CD4-positive, alpha-beta T cell (primary cell): ENCODE measurements around the gene TAB3. TPM values are rescaled to one million over a fixed set of nuclear protein-coding genes. Genes with fewer than 3 reads are reported as not detected.

Experiments used
- ATAC-seq: fragments of 200-7000 bp; cut with Tn5 transposase; one replicate; pipeline ENCODE4 v1.10.0; 2022; ENCODE audit warnings: mild to moderate bottlenecking; ENCODE audit not compliant: poor library complexity
- CTCF ChIA-PET: fragments of 350-600 bp; sonication (Branson Sonifier 250); formaldehyde crosslinking; loops from one replicate; lab custom pipeline; 2021; ENCODE audit warnings: antibody characterized with exemption, inconsistent platforms; lab: Charles Lee
- POLR2A ChIA-PET: fragments of 350-600 bp; sonication (Branson Sonifier 250); formaldehyde crosslinking; loops from one replicate; lab custom pipeline; 2021; ENCODE audit warnings: antibody characterized with exemption, inconsistent platforms; lab: Charles Lee
- DNase-seq, 14 experiments: peaks; one replicate each; pipeline ENCODE4 v3.0.0-alpha.2; 2013 to 2020; ENCODE audit warnings: mixed read lengths in 2 of 14
- H3K27ac ChIP-seq, 2 donors: one replicate each; pipeline versions ENCODE4 v1.5.1 to v1.7.0; 2013; ENCODE audit warnings: low read length in 2 of 2, low read depth in 1 of 2, mild to moderate bottlenecking in 1 of 2
- H3K27me3 ChIP-seq, 2 experiments: 1 replicate in 1 of 2; 2 replicates in 1 of 2; pipeline versions ENCODE4 v1.6.1 to v1.7.0; 2013; ENCODE audit warnings: low read length in 2 of 2, control low read depth in 1 of 2, mild to moderate bottlenecking in 1 of 2, moderate library complexity in 1 of 2; ENCODE audit not compliant: insufficient read depth in 2 of 2, control insufficient read depth in 1 of 2
- H3K36me3 ChIP-seq: one replicate; pipeline ENCODE4 v1.6.1; 2013; ENCODE audit warnings: low read length, control low read depth; ENCODE audit not compliant: insufficient read depth
- H3K4me1 ChIP-seq: one replicate; pipeline ENCODE4 v1.6.1; 2013; ENCODE audit warnings: low read length, control low read depth; ENCODE audit not compliant: insufficient read depth
- H3K4me3 ChIP-seq: one replicate; pipeline ENCODE4 v1.5.1; 2013; ENCODE audit warnings: mild to moderate bottlenecking, low read length, moderate library complexity
- H3K9me3 ChIP-seq, 2 experiments: 1 replicate in 1 of 2; 2 replicates in 1 of 2; pipeline versions ENCODE4 v1.6.1 to v1.7.0; 2013; ENCODE audit warnings: low read length in 2 of 2, mild to moderate bottlenecking in 2 of 2, control low read depth in 1 of 2, moderate library complexity in 1 of 2; ENCODE audit not compliant: control insufficient read depth in 1 of 2, insufficient read depth in 1 of 2
- H3K27ac Mint-ChIP-seq: one replicate; pipeline ENCODE4 v1.8.0; 2020; ENCODE audit warnings: mixed read lengths
- H3K27me3 Mint-ChIP-seq: one replicate; pipeline ENCODE4 v1.8.0; 2021; ENCODE audit warnings: mixed read lengths
- H3K36me3 Mint-ChIP-seq: one replicate; pipeline ENCODE4 v1.8.0; 2021; ENCODE audit warnings: low read depth, mixed read lengths
- H3K4me1 Mint-ChIP-seq: one replicate; pipeline ENCODE4 v1.8.0; 2021; ENCODE audit warnings: low read depth, mixed read lengths
- H3K4me3 Mint-ChIP-seq: one replicate; pipeline ENCODE4 v1.8.0; 2020; ENCODE audit warnings: mild to moderate bottlenecking, mixed read lengths
- H3K9me3 Mint-ChIP-seq: one replicate; pipeline ENCODE4 v1.8.0; 2020; ENCODE audit warnings: mixed read lengths
- intact Hi-C, 2 experiments: fragments of 100-400 bp; cut with DNase I in 1 of 2; cut with micrococcal nuclease in 1 of 2; formaldehyde crosslinking; loops; one replicate each; pipeline versions ENCODE4 v1.15.1 to v1.9.0; 2023 to 2025; cut with DNase I, micrococcal nuclease
- total RNA-seq, 174 experiments: library from RNA in 2 of 174; stranded (reverse) in 2 of 174; gene quantifications; one replicate each; pipeline ENCODE4 v1.2.3 and lab custom pipeline; 2021 to 2026
- TF ChIP-seq, protein P1 (sequence below): fragments of 200-600 bp; IDR thresholded peaks from one replicate; pipeline ENCODE4 v1.8.0; 2022; ENCODE audit warnings: antibody characterized with exemption, mild to moderate bottlenecking

Gene TAB3
- total RNA-seq, 2 experiments from 2014 or later, result 24.7 to 25.6 TPM

DNA sequence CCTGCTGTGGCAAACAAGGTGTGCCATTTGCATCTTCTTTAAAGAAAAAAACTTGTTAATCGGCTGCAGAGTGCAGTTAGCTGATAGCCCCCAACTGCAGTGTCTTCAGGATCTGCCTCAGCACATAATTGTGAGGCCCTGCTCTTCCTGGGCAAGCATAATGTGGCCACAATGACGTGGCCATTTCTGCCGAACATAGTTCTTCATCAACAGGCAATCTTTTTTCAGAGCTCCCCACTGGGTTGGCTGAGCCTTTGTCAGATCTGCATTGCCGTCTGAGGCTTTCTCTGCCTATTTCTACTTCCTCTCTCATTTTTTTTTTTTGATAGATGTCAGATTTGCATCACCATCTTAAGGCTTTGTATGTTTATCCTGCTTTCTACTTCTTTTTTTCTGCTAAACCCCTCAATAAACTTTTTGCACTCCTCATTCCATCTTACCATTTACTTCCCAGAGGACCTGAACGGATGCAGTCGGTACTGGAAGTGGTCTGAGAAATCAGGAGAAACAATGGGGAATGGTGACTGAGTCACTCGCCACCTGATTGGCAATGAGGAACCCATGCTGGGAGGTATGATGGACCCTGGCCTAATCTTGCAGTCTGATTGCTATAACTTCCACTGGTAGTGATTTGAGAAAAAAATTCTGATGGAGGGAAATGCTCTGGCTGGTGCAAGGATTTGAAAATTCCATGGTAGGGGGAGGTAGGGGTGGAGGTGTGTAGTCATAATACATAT is 21.2 kb upstream of the TAB3 start:
- H3K9me3 Mint-ChIP-seq, result no peaks in the 10 kb centered on the region
- Histone ChIP-seq H3K4me1 (no peaks in the 10 kb centered on the region), H3K4me3 (no peak overlapping the region), H3K9me3 (no peaks in the 10 kb centered on the region), H3K27me3 (no peaks in the 10 kb centered on the region), H3K36me3 (no peaks in the 10 kb centered on the region), H3K27ac (no peak overlapping the region)
- intact Hi-C loops, result no loop called here
- ChIA-PET CTCF (no interaction called here), POLR2A (no interaction called here)
- TF ChIP-seq, protein P1, sequence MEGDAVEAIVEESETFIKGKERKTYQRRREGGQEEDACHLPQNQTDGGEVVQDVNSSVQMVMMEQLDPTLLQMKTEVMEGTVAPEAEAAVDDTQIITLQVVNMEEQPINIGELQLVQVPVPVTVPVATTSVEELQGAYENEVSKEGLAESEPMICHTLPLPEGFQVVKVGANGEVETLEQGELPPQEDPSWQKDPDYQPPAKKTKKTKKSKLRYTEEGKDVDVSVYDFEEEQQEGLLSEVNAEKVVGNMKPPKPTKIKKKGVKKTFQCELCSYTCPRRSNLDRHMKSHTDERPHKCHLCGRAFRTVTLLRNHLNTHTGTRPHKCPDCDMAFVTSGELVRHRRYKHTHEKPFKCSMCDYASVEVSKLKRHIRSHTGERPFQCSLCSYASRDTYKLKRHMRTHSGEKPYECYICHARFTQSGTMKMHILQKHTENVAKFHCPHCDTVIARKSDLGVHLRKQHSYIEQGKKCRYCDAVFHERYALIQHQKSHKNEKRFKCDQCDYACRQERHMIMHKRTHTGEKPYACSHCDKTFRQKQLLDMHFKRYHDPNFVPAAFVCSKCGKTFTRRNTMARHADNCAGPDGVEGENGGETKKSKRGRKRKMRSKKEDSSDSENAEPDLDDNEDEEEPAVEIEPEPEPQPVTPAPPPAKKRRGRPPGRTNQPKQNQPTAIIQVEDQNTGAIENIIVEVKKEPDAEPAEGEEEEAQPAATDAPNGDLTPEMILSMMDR, result no peak
- ATAC-seq (peak; percentile 48), DNase-seq (peak in 1 of 14 experiments; percentile 12)
- peak overlapping the region; percentile 62 for H3K27ac Mint-ChIP-seq
- no peaks in the 10 kb centered on the region for H3K27me3 Mint-ChIP-seq
- no peak overlapping the region for H3K4me3 Mint-ChIP-seq
- H3K4me1 Mint-ChIP-seq, result peaks cover 8% of the 10 kb centered on the region
- H3K36me3 Mint-ChIP-seq, result no peaks in the 10 kb centered on the region

DNA sequence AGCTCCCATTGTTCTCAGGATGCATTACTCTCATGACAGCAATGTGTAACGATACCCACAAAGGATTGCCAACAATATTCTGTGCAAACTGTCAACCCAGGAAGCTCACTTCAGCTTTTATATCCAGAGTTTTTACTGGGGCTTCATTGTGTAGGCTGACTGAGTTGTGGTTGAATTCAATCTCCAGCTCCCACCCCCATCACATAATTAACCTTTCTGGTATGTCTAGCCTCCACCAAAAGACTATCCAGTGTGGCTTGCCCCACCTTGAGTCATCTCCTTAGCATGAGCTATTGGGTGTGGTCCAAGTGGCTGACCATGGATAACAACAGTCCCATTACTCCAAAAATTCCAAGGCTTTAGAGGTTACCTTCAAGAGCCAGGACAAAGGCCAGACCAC is 17.7 kb upstream of the TAB3 start:
- ATAC-seq, result no peak
- POLR2A ChIA-PET, result no interaction called here
- H3K9me3 ChIP-seq, result no peaks in the 10 kb centered on the region
- intact Hi-C loops, result no loop called here
- H3K27ac ChIP-seq, result no peak overlapping the region
- Mint-ChIP-seq H3K36me3 (no peaks in the 10 kb centered on the region), H3K9me3 (no peaks in the 10 kb centered on the region), H3K4me3 (no peak overlapping the region), H3K4me1 (peaks cover 8% of the 10 kb centered on the region), H3K27ac (no peak overlapping the region), H3K27me3 (no peaks in the 10 kb centered on the region)
- H3K4me1 ChIP-seq, result no peaks in the 10 kb centered on the region
- H3K36me3 ChIP-seq, result no peaks in the 10 kb centered on the region
- no peaks in the 10 kb centered on the region for H3K27me3 ChIP-seq
- no peak overlapping the region for H3K4me3 ChIP-seq
- CTCF ChIA-PET, result no interaction called here
- DNase-seq, result no peak
- TF ChIP-seq, protein P1, result no peak

DNA sequence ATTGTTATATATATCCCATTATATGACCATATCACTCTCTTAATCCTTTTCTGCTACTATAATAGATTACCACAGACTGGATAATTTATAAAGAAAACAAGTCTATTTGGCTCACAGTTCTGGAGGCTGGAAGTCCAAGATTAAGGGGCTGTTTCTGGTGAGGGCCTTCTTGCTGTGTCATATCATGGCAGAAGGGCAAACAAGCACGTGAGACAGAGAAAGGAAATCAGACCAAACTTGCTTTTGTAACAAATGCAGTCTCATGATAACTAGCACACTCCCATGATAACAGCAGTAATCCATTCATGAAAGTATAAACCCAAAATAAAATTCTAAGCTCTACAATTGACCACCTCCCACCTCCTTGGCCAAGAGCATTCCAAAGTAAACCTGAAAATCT is 16.3 kb upstream of the TAB3 start:
- no peak overlapping the region for H3K4me3 ChIP-seq
- H3K4me1 Mint-ChIP-seq, result peaks cover 4% of the 10 kb centered on the region
- TF ChIP-seq, protein P1, result no peak

More for the DNA sequence above, 16.3 kb upstream of the TAB3 start:
- Mint-ChIP-seq H3K4me3 (no peak overlapping the region), H3K36me3 (no peaks in the 10 kb centered on the region), H3K27me3 (no peaks in the 10 kb centered on the region), H3K9me3 (no peaks in the 10 kb centered on the region), H3K27ac (no peak overlapping the region)
- ATAC-seq (no peak), DNase-seq (no peak)
- intact Hi-C loops, result no loop called here
- ChIA-PET POLR2A (no interaction called here), CTCF (no interaction called here)
- Histone ChIP-seq H3K4me1 (no peaks in the 10 kb centered on the region), H3K27me3 (no peaks in the 10 kb centered on the region), H3K36me3 (no peaks in the 10 kb centered on the region), H3K9me3 (no peaks in the 10 kb centered on the region), H3K27ac (no peak overlapping the region)
